Measurements from ENCODE around the gene CFAP92.

DNA sequence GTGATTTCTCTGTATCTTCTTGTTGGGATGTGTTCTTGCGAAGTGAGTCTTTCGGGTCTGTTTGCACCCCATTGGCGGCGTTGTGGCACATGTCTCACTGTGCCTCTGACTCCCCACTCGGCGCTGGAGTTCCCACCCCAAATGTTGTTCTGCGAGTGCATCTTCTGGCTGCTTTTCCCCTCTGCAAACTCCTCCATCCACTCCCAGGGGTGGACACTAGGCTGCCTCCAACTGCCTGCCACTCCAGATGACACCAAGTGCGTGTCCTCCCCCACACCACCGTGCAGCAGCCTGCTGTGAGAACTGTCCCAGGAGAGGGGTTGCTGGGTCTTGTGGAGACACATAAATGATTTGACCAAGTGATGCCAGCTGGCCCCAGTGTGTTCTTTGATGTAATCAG, 24.9 kb upstream of the CFAP92 start:
- TF ChIP-seq, protein P1, sequence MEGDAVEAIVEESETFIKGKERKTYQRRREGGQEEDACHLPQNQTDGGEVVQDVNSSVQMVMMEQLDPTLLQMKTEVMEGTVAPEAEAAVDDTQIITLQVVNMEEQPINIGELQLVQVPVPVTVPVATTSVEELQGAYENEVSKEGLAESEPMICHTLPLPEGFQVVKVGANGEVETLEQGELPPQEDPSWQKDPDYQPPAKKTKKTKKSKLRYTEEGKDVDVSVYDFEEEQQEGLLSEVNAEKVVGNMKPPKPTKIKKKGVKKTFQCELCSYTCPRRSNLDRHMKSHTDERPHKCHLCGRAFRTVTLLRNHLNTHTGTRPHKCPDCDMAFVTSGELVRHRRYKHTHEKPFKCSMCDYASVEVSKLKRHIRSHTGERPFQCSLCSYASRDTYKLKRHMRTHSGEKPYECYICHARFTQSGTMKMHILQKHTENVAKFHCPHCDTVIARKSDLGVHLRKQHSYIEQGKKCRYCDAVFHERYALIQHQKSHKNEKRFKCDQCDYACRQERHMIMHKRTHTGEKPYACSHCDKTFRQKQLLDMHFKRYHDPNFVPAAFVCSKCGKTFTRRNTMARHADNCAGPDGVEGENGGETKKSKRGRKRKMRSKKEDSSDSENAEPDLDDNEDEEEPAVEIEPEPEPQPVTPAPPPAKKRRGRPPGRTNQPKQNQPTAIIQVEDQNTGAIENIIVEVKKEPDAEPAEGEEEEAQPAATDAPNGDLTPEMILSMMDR (IDR thresholded peaks at IDR 0.05) = no peak
- no peak for TF ChIP-seq POLR2A (IDR thresholded peaks at IDR 0.05)

All from thyroid gland (tissue), 4 donors.